ENCODE results near the gene RAD51B. TPM values are rescaled to one million over a fixed set of nuclear protein-coding genes. Genes with fewer than 3 reads are reported as not detected.
A peak's percentile ranks its signal among the peaks of the same experiment; 100 is the strongest.

The RAD51B gene
- total and polyA plus RNA-seq, 9 of the 15 experiments (the other 6 are each of a cell fraction or from before 2014, with no cell fraction given), result 8.5 to 17.3 (median 11.3) TPM

DNA sequence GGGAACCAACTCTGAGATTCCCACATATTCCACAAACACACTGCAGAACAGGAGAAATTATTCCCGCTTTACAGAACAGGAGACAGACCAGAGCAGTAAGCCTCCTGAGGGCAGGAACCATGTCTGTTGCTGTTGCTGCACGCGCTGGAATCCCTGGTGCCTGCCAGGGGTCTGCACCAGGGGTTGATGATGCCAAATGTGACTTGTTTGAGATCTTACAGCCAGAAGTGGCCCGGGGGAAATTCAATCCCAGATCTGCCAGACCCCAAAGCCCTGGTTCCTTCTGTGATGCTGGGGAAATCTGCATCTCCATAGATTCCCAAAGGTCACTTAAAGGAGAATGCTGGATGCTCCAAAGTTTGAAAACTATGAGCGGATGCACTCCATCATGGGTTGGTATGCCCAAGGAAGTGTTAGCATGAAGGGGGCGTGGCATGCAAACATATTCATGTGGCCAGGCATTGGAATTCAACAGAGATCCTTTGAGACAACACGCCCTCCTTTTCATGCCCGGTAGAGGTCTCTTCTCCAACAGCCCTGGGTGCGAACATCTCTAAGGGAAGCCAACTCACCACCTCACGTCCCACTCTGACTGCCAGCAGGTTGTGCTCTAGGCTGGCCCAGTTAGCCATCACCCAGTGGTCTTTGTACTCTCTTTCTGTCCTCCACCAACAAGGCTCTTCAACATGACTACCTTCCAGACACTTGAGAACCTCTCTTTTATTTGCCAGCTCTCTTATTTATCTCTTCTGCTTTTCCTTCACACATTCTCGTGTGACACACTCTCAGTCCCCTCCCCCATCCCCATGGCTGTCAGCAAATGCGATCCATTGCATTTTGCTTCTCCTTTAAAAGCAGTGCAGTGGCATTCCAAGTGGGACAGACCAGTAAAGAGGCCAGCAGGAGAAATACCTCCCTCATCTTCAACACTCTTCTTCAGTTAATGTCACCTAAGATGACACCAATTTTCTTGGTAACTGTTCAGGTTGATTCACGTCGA, 841.9 kb downstream of the RAD51B start:
- no peaks in the 10 kb centered on the region for H3K9me3 ChIP-seq (replicated peaks; ENCODE audit: control insufficient read depth, insufficient read depth, low read depth, low read length)
- CTCF ChIA-PET (ENCODE audit: low intra/inter-chr PET ratio), result interaction anchor here (0.7 kb wide), 1 partner anchor 142 kb away, joined by 3 read pairs; no protein-coding TSS in a partner anchor

More for the DNA sequence above, 841.9 kb downstream of the RAD51B start:
- intact Hi-C loops (cut with micrococcal nuclease) (no loop called here), in situ Hi-C loops (cut with MboI) (no loop called here)
- no peaks in the 10 kb centered on the region for H3K9me1 ChIP-seq (ENCODE audit: control insufficient read depth, insufficient read depth, low read length)
- no peak overlapping the region for H2AFZ ChIP-seq (ENCODE audit: low read depth, low read length)
- H3K36me3 ChIP-seq (ENCODE audit: control insufficient read depth, insufficient read depth, low read length), result no peaks in the 10 kb centered on the region
- H3K79me2 ChIP-seq (ENCODE audit: control insufficient read depth, insufficient read depth, low read length), result no peaks in the 10 kb centered on the region
- peaks cover 0 to 6% of the 10 kb centered on the region in 2 experiments; a peak in 1 of 5 replicates for H3K27me3 ChIP-seq (ENCODE audit: control insufficient read depth in 2 of 2, insufficient read depth in 2 of 2, low read length in 2 of 2)
- no peak for FAIRE-seq
- POLR2A ChIA-PET, result interaction anchor here (0.9 kb wide), 1 partner anchor 8 kb away, joined by 3 read pairs; no protein-coding TSS in a partner anchor
- no peaks in the 10 kb centered on the region for H4K20me1 ChIP-seq (replicated peaks; ENCODE audit: control insufficient read depth, insufficient read depth, low read length)
- H3K4me1 ChIP-seq (replicated peaks in 1 of 2; ENCODE audit: control insufficient read depth in 2 of 2, insufficient read depth in 2 of 2, low read length in 2 of 2), result no peaks in the 10 kb centered on the region
- TF ChIP-seq HDAC8 (tag; IDR thresholded peaks at IDR 0.05) (no peak), ZNF316 (IDR thresholded peaks at IDR 0.05) (peak; percentile 51), RAD21 (CRISPR knock-in tag; conservative IDR thresholded peaks at IDR 0.05 in 1 of 2, IDR thresholded peaks at IDR 0.05 in 1 of 2) (peak in 1 of 2 experiments; percentile 25; a peak in 1 of 4 replicates), GTF2A2 (tag; IDR thresholded peaks at IDR 0.05) (no peak), NRF1 (conservative IDR thresholded peaks at IDR 0.05 in 1 of 2, IDR thresholded peaks at IDR 0.05 in 1 of 2) (no peak), SAFB2 (IDR thresholded peaks at IDR 0.05; ENCODE audit: borderline replicate concordance, low read depth, low read length, severe bottlenecking) (no peak)
- TF ChIP-seq, protein P1, sequence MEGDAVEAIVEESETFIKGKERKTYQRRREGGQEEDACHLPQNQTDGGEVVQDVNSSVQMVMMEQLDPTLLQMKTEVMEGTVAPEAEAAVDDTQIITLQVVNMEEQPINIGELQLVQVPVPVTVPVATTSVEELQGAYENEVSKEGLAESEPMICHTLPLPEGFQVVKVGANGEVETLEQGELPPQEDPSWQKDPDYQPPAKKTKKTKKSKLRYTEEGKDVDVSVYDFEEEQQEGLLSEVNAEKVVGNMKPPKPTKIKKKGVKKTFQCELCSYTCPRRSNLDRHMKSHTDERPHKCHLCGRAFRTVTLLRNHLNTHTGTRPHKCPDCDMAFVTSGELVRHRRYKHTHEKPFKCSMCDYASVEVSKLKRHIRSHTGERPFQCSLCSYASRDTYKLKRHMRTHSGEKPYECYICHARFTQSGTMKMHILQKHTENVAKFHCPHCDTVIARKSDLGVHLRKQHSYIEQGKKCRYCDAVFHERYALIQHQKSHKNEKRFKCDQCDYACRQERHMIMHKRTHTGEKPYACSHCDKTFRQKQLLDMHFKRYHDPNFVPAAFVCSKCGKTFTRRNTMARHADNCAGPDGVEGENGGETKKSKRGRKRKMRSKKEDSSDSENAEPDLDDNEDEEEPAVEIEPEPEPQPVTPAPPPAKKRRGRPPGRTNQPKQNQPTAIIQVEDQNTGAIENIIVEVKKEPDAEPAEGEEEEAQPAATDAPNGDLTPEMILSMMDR (IDR thresholded peaks at IDR 0.05 in 2 of 3, conservative IDR thresholded peaks at IDR 0.05 in 1 of 3; ENCODE audit: insufficient read depth in 2 of 3, low read depth in 1 of 3, low read length in 3 of 3), result peak; percentile 18 to 27 (median 25); a peak in 2 of 6 replicates
- TF ChIP-seq, protein P2, sequence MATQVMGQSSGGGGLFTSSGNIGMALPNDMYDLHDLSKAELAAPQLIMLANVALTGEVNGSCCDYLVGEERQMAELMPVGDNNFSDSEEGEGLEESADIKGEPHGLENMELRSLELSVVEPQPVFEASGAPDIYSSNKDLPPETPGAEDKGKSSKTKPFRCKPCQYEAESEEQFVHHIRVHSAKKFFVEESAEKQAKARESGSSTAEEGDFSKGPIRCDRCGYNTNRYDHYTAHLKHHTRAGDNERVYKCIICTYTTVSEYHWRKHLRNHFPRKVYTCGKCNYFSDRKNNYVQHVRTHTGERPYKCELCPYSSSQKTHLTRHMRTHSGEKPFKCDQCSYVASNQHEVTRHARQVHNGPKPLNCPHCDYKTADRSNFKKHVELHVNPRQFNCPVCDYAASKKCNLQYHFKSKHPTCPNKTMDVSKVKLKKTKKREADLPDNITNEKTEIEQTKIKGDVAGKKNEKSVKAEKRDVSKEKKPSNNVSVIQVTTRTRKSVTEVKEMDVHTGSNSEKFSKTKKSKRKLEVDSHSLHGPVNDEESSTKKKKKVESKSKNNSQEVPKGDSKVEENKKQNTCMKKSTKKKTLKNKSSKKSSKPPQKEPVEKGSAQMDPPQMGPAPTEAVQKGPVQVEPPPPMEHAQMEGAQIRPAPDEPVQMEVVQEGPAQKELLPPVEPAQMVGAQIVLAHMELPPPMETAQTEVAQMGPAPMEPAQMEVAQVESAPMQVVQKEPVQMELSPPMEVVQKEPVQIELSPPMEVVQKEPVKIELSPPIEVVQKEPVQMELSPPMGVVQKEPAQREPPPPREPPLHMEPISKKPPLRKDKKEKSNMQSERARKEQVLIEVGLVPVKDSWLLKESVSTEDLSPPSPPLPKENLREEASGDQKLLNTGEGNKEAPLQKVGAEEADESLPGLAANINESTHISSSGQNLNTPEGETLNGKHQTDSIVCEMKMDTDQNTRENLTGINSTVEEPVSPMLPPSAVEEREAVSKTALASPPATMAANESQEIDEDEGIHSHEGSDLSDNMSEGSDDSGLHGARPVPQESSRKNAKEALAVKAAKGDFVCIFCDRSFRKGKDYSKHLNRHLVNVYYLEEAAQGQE (IDR thresholded peaks at IDR 0.05; ENCODE audit: borderline replicate concordance), result 0 out of 2 replicates have a peak, but pooled peaks have one; percentile 9
- TF ChIP-seq, protein P2 (CRISPR knock-in tag; IDR thresholded peaks at IDR 0.05; ENCODE audit: low read depth), result no peak
- no peak for ATAC-seq
- BruUV-seq (replicated peaks), result no TSS peak
- DNase-seq (ENCODE audit: extremely low read depth in 1 of 4, low spot score in 3 of 4), result no peak
- no peak overlapping the region for H3K4me3 ChIP-seq
- WGBS (ENCODE audit: insufficient coverage, low coverage, missing lambda C conversion rate), result 48% methylated on average over 12 of the region's 14 CpGs
- no peak overlapping the region for H3K9ac ChIP-seq (ENCODE audit: insufficient read depth in 1 of 2, low read depth in 2 of 2, low read length in 2 of 2)
- no peak overlapping the region for H3K27ac ChIP-seq (ENCODE audit: extremely low read depth, low read depth, low read length)
- H3K4me2 ChIP-seq (ENCODE audit: insufficient read depth, low read length), result no peak overlapping the region

Measured in K562 (cell line).